H9 (cell line): ENCODE data around the gene ZSWIM4. TPM values are rescaled to one million over a fixed set of nuclear protein-coding genes. Genes with fewer than 3 reads are reported as not detected.

Source experiments
- DNase-seq: peaks from one replicate; pipeline ENCODE4 v3.0.0-alpha.2; 2017
- H2AFZ ChIP-seq: one replicate; pipeline ENCODE4 v1.6.1; 2013; ENCODE audit warnings: mild to moderate bottlenecking, low read length, control low read depth, moderate library complexity
- H2AK5ac ChIP-seq: 2 replicates; pipeline ENCODE4 v1.6.1; 2013; ENCODE audit warnings: low read length, control low read depth, mixed read lengths; ENCODE audit not compliant: insufficient read length
- H2BK120ac ChIP-seq: one replicate; pipeline ENCODE4 v1.6.1; 2013; ENCODE audit warnings: low read depth, mild to moderate bottlenecking, low read length, control low read depth, inconsistent platforms; ENCODE audit not compliant: poor library complexity, severe bottlenecking
- H2BK12ac ChIP-seq: 2 replicates; pipeline ENCODE4 v1.6.1; 2013; ENCODE audit warnings: low read length, control low read depth, mixed read lengths, low read depth; ENCODE audit not compliant: insufficient read length
- H2BK15ac ChIP-seq: 2 replicates; pipeline ENCODE4 v1.6.1; 2013; ENCODE audit warnings: low read depth, low read length, control low read depth
- H2BK20ac ChIP-seq: one replicate; pipeline ENCODE4 v1.6.1; 2013; ENCODE audit warnings: low read depth, mild to moderate bottlenecking, low read length, control low read depth, inconsistent platforms; ENCODE audit not compliant: poor library complexity, severe bottlenecking
- H2BK5ac ChIP-seq: 2 replicates; pipeline ENCODE4 v1.6.1; 2013; ENCODE audit warnings: low read length, control low read depth, mixed read lengths; ENCODE audit not compliant: insufficient read length
- H3K14ac ChIP-seq: 2 replicates; pipeline ENCODE4 v1.6.1; 2013; ENCODE audit warnings: low read length, control low read depth; ENCODE audit not compliant: insufficient read depth
- H3K18ac ChIP-seq: 2 replicates; pipeline ENCODE4 v1.6.1; 2013; ENCODE audit warnings: low read depth, mild to moderate bottlenecking, mixed read lengths, low read length, control low read depth; ENCODE audit not compliant: insufficient read length
- H3K23ac ChIP-seq: 2 replicates; pipeline ENCODE4 v1.6.1; 2013; ENCODE audit warnings: low read length, control low read depth, mixed read lengths, low read depth; ENCODE audit not compliant: insufficient read length
- H3K23me2 ChIP-seq: 2 replicates; pipeline ENCODE4 v1.6.1; 2013; ENCODE audit warnings: low read depth, mild to moderate bottlenecking, mixed read lengths, low read length, control low read depth; ENCODE audit not compliant: insufficient read length, poor library complexity, severe bottlenecking
- H3K27ac ChIP-seq: 2 replicates; pipeline ENCODE4 v1.5.1; 2013; ENCODE audit warnings: low read length, control low read depth, mixed read lengths, low read depth; ENCODE audit not compliant: insufficient read length
- H3K27me3 ChIP-seq: 2 replicates; pipeline ENCODE4 v1.6.1; 2013; ENCODE audit warnings: low read length, control low read depth, inconsistent platforms; ENCODE audit not compliant: insufficient read depth
- H3K4ac ChIP-seq: 2 replicates; pipeline ENCODE4 v1.6.1; 2013; ENCODE audit warnings: low read depth, mild to moderate bottlenecking, control low read depth, inconsistent platforms, low read length, moderate library complexity
- H3K4me1 ChIP-seq: 2 replicates; pipeline ENCODE4 v1.6.1; 2013; ENCODE audit warnings: low read length, control low read depth, inconsistent platforms; ENCODE audit not compliant: insufficient read depth
- H3K4me2 ChIP-seq: 2 replicates; pipeline ENCODE4 v1.6.1; 2013; ENCODE audit warnings: low read length, control low read depth, mixed read lengths; ENCODE audit not compliant: insufficient read length, insufficient read depth
- H3K56ac ChIP-seq: 2 replicates; pipeline ENCODE4 v1.6.1; 2013; ENCODE audit warnings: low read depth, mild to moderate bottlenecking, mixed read lengths, low read length, control low read depth; ENCODE audit not compliant: insufficient read length
- H3K79me1 ChIP-seq: 2 replicates; pipeline ENCODE4 v1.6.1; 2013; ENCODE audit warnings: low read depth, mild to moderate bottlenecking, moderate library complexity, low read length, control low read depth, inconsistent platforms; ENCODE audit not compliant: insufficient read depth, poor library complexity, severe bottlenecking
- H3K79me2 ChIP-seq: 2 replicates; pipeline ENCODE4 v1.6.1; 2013; ENCODE audit warnings: low read length, control low read depth, inconsistent platforms; ENCODE audit not compliant: insufficient read depth
- H3K9ac ChIP-seq: 2 replicates; pipeline ENCODE4 v1.6.1; 2013; ENCODE audit warnings: low read length, control low read depth, mixed read lengths; ENCODE audit not compliant: insufficient read length; ENCODE audit errors: extremely low read depth
- H3K9me3 ChIP-seq: one replicate; pipeline ENCODE4 v1.6.1; 2013; ENCODE audit warnings: low read depth, low read length, inconsistent platforms; ENCODE audit not compliant: control insufficient read depth
- H3T11ph ChIP-seq: one replicate; pipeline ENCODE4 v1.6.1; 2013; ENCODE audit warnings: mild to moderate bottlenecking, low read length, control low read depth, inconsistent platforms
- H4K20me1 ChIP-seq: one replicate; pipeline ENCODE4 v1.6.1; 2013; ENCODE audit not compliant: control insufficient read depth, insufficient read length, insufficient read depth
- H4K5ac ChIP-seq: 2 replicates; pipeline ENCODE4 v1.6.1; 2013; ENCODE audit warnings: low read depth, mild to moderate bottlenecking, mixed read lengths, low read length, control low read depth; ENCODE audit not compliant: insufficient read length
- H4K8ac ChIP-seq: replicated peaks from 2 replicates; pipeline ENCODE4 v1.6.1; 2013; ENCODE audit warnings: low read length, control low read depth, mixed read lengths, low read depth; ENCODE audit not compliant: insufficient read length
- H4K91ac ChIP-seq: 2 replicates; pipeline ENCODE4 v1.6.1; 2013; ENCODE audit warnings: low read depth, mild to moderate bottlenecking, moderate library complexity, mixed read lengths, low read length, control low read depth; ENCODE audit not compliant: insufficient read length
- H3K27ac Mint-ChIP-seq, 3 experiments: 2 replicates in 2 of 3; 3 replicates in 1 of 3; pipeline ENCODE4 v1.8.0; 2020 to 2021; ENCODE audit warnings: mixed read lengths in 3 of 3, mild to moderate bottlenecking in 1 of 3, moderate library complexity in 1 of 3
- H3K27me3 Mint-ChIP-seq: 2 replicates; pipeline ENCODE4 v1.8.0; 2021; ENCODE audit warnings: low read depth, mild to moderate bottlenecking, moderate library complexity, mixed read lengths
- H3K36me3 Mint-ChIP-seq, 3 experiments: 2 replicates in 2 of 3; 3 replicates in 1 of 3; pipeline ENCODE4 v1.8.0; 2020 to 2021; ENCODE audit warnings: low read depth in 3 of 3, mixed read lengths in 3 of 3; ENCODE audit not compliant: insufficient read depth in 1 of 3
- H3K4me1 Mint-ChIP-seq, 2 experiments: 2 replicates each; pipeline ENCODE4 v1.8.0; 2020; ENCODE audit warnings: mixed read lengths in 2 of 2
- H3K4me3 Mint-ChIP-seq, 2 experiments: 2 replicates in 1 of 2; 3 replicates in 1 of 2; pipeline ENCODE4 v1.8.0; 2020 to 2021; ENCODE audit warnings: mild to moderate bottlenecking in 2 of 2, mixed read lengths in 2 of 2, moderate library complexity in 1 of 2
- H3K9me3 Mint-ChIP-seq, 2 experiments: 2 replicates in 1 of 2; 3 replicates in 1 of 2; pipeline ENCODE4 v1.8.0; 2020; ENCODE audit warnings: mild to moderate bottlenecking in 2 of 2, mixed read lengths in 2 of 2, moderate library complexity in 1 of 2
- WGBS: extraction: QIAGEN DNeasy Blood & Tissue Kit; methylation state at CpG from one replicate; pipeline ENCODE4 v1.1.7; 2013; ENCODE audit warnings: missing lambda C conversion rate, low lambda C conversion rate, mixed read lengths; ENCODE audit not compliant: insufficient read length; ENCODE audit errors: extremely low coverage; 5-methylcytosine and 5-hydroxymethylcytosine counted together
- total RNA-seq: library from RNA; stranded (reverse); gene quantifications from 2 replicates; pipeline ENCODE4 v1.2.1, GENCODE V29; 2021
- TF ChIP-seq, protein P1 (sequence below): fragments of 200-600 bp; sonication (generic); conservative IDR thresholded peaks from 3 replicates; pipeline ENCODE4 v1.8.0; 2021; ENCODE audit warnings: antibody characterized with exemption, mild to moderate bottlenecking

ZSWIM4 gene
- total RNA-seq, 1 experiment from 2014 or later = 50.7 TPM

DNA sequence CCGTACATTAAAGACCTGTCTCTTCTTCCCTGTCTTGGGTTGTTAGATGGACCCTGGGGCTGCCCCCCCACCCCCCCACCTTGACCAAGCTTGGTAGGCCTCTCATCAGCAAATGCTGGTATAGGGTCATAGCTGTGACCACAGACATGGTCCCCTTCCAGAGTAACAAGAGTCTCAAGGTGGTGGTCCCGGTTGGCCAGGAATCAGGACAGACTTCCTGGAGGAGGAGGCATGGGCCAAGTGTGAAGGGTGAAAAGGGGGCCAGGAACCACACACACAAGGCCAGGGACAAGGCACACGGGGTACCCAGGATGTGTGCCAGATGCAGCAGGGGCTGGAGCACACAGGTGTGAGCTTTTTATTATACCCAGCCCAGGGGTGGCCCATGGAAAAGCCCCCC is 32.0 kb upstream of the ZSWIM4 start:
- Histone ChIP-seq H3K4ac (no peak overlapping the region), H2BK12ac (no peak overlapping the region), H3K4me1 (no peaks in the 10 kb centered on the region; the same call in 1 of the 2 replicates), H3K14ac (no peak overlapping the region), H4K5ac (no peak overlapping the region), H2AK5ac (no peak overlapping the region), H3K79me2 (no peaks in the 10 kb centered on the region), H3K79me1 (no peaks in the 10 kb centered on the region), H3K4me2 (no peak overlapping the region), H2BK120ac (no peak overlapping the region), H3K27ac (no peak overlapping the region), H2BK20ac (no peak overlapping the region), H2BK15ac (no peak overlapping the region), H2AFZ (no peak overlapping the region), H4K8ac (no peak overlapping the region), H4K91ac (no peak overlapping the region), H2BK5ac (no peak overlapping the region), H3K23me2 (peaks cover 4% of the 10 kb centered on the region), H3K23ac (no peak overlapping the region), H4K20me1 (no peaks in the 10 kb centered on the region), H3K18ac (no peak overlapping the region), H3K9ac (no peak overlapping the region), H3T11ph (no peak overlapping the region), H3K27me3 (no peaks in the 10 kb centered on the region), H3K9me3 (no peaks in the 10 kb centered on the region), H3K56ac (no peak overlapping the region)
- Mint-ChIP-seq H3K9me3 (no peaks in the 10 kb centered on the region), H3K4me1 (peaks cover 6 to 8% of the 10 kb centered on the region in 2 experiments), H3K36me3 (peaks cover 8 to 42% (median 40%) of the 10 kb centered on the region in 3 experiments; a peak in 6 of 7 replicates), H3K4me3 (peak overlapping the region; percentile 34 to 69; a peak in 2 of 5 replicates), H3K27me3 (peaks cover 1% of the 10 kb centered on the region), H3K27ac (no peak overlapping the region)
- WGBS = no CpG with 5 or more reads among the region's 3 CpGs
- TF ChIP-seq, protein P1, sequence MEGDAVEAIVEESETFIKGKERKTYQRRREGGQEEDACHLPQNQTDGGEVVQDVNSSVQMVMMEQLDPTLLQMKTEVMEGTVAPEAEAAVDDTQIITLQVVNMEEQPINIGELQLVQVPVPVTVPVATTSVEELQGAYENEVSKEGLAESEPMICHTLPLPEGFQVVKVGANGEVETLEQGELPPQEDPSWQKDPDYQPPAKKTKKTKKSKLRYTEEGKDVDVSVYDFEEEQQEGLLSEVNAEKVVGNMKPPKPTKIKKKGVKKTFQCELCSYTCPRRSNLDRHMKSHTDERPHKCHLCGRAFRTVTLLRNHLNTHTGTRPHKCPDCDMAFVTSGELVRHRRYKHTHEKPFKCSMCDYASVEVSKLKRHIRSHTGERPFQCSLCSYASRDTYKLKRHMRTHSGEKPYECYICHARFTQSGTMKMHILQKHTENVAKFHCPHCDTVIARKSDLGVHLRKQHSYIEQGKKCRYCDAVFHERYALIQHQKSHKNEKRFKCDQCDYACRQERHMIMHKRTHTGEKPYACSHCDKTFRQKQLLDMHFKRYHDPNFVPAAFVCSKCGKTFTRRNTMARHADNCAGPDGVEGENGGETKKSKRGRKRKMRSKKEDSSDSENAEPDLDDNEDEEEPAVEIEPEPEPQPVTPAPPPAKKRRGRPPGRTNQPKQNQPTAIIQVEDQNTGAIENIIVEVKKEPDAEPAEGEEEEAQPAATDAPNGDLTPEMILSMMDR = no peak
- no peak for DNase-seq
